Measurements from ENCODE around the gene DTNB.

GRCh38 chr2:25358836-25359235 lies 314.5 kb downstream of the DTNB start:
- TF ChIP-seq CTCF (IDR thresholded peaks at IDR 0.05) = no peak
- TF ChIP-seq POLR2AphosphoS5 (IDR thresholded peaks at IDR 0.05) = no peak

Measured in esophagus muscularis mucosa (tissue), 3 donors.